Neural cell (in vitro differentiated cells): ENCODE data around the gene AANAT. TPM values are rescaled to one million over a fixed set of nuclear protein-coding genes. Genes with fewer than 3 reads are reported as not detected.

Source experiments
- H2AFZ ChIP-seq: fragments of 200-600, 300-800 bp; sonication (generic), shearing (Covaris generic); 2 replicates; pipeline ENCODE4 v1.6.0; 2014; ENCODE audit warnings: low read depth, mild to moderate bottlenecking, antibody characterized with exemption, low read length, moderate library complexity
- H3F3A ChIP-seq: fragments of 200-600 bp; shearing (Covaris generic); 2 replicates; pipeline ENCODE4 v1.6.1; 2016; ENCODE audit warnings: mild to moderate bottlenecking, moderate library complexity, mixed read lengths, antibody characterized with exemption, low read length; ENCODE audit not compliant: insufficient read depth, poor library complexity, severe bottlenecking
- H3K27ac ChIP-seq: fragments of 200-600, 300-800 bp; sonication (generic), shearing (Covaris generic); 2 replicates; pipeline ENCODE4 v1.5.1; 2014; ENCODE audit warnings: mild to moderate bottlenecking, low read length, moderate library complexity
- H3K27me3 ChIP-seq: fragments of 300-800, 200-600 bp; sonication (generic), shearing (Covaris generic); 2 replicates; pipeline ENCODE4 v1.6.0; 2014; ENCODE audit warnings: mild to moderate bottlenecking, low read depth, low read length, moderate library complexity; ENCODE audit not compliant: insufficient read depth
- H3K36me3 ChIP-seq: fragments of 300-800, 200-600 bp; sonication (generic), shearing (Covaris generic); 2 replicates; pipeline ENCODE4 v1.5.1; 2014; ENCODE audit warnings: mild to moderate bottlenecking, antibody characterized with exemption, low read length, moderate library complexity; ENCODE audit not compliant: insufficient read depth
- H3K4me2 ChIP-seq: fragments of 300-800, 200-600 bp; sonication (generic), shearing (Covaris generic); 2 replicates; pipeline ENCODE4 v1.6.0; 2014; ENCODE audit warnings: mild to moderate bottlenecking, low read length
- H3K4me3 ChIP-seq: fragments of 300-800, 200-600 bp; sonication (generic), shearing (Covaris generic); 2 replicates; pipeline ENCODE4 v1.5.1; 2014; ENCODE audit warnings: mild to moderate bottlenecking, low read length, moderate library complexity
- H3K79me2 ChIP-seq: fragments of 200-600 bp; shearing (Covaris generic); replicated peaks from 2 replicates; pipeline ENCODE4 v1.6.0; 2014; ENCODE audit warnings: mild to moderate bottlenecking, low read length, moderate library complexity; ENCODE audit not compliant: insufficient read depth
- H3K9ac ChIP-seq: fragments of 300-800, 200-600 bp; sonication (generic), shearing (Covaris generic); 2 replicates; pipeline ENCODE4 v1.6.1; 2016; ENCODE audit warnings: mild to moderate bottlenecking, low read length, mixed read lengths
- H3K9me2 ChIP-seq: fragments of 200-600 bp; shearing (Covaris generic); 2 replicates; pipeline ENCODE4 v1.6.1; 2016; ENCODE audit warnings: mild to moderate bottlenecking, low read length, mixed read lengths; ENCODE audit not compliant: insufficient read depth
- H3K9me3 ChIP-seq: fragments of 200-600, 300-800 bp; sonication (generic), shearing (Covaris generic); 2 replicates; pipeline ENCODE4 v1.6.1; 2016; ENCODE audit warnings: mild to moderate bottlenecking, mixed run types, low read length, moderate library complexity, mixed read lengths
- H4K20me1 ChIP-seq: fragments of 200-600 bp; shearing (Covaris generic); 2 replicates; pipeline ENCODE4 v1.6.1; 2016; ENCODE audit warnings: mild to moderate bottlenecking, mixed run types; ENCODE audit not compliant: insufficient read depth
- CTCF ChIP-seq: fragments of 450-650 bp; IDR thresholded peaks from 2 replicates; pipeline ENCODE4 v1.5.1; 2014; ENCODE audit warnings: antibody characterized with exemption, mild to moderate bottlenecking, moderate library complexity; ENCODE audit not compliant: poor library complexity, severe bottlenecking
- EP300 ChIP-seq: fragments of 450-650 bp; conservative IDR thresholded peaks from 2 replicates; pipeline ENCODE4 v1.6.1; 2014; ENCODE audit warnings: antibody characterized with exemption, mild to moderate bottlenecking, moderate library complexity; ENCODE audit not compliant: poor library complexity, severe bottlenecking
- EZH2 ChIP-seq: fragments of 200-600, 300-800 bp; shearing (Covaris generic), sonication (generic); IDR thresholded peaks from 2 replicates; pipeline ENCODE4 v1.6.1; 2014; ENCODE audit warnings: antibody characterized with exemption, low read length, borderline replicate concordance, mild to moderate bottlenecking; ENCODE audit not compliant: insufficient read depth, poor library complexity, severe bottlenecking
- MXI1 ChIP-seq: fragments of 450-650 bp; conservative IDR thresholded peaks from 2 replicates; pipeline ENCODE4 v1.6.1; 2014; ENCODE audit warnings: antibody characterized with exemption, mild to moderate bottlenecking; ENCODE audit not compliant: poor library complexity, severe bottlenecking
- POLR2AphosphoS5 ChIP-seq: IDR thresholded peaks from 2 replicates; pipeline ENCODE4 v1.6.1; 2012
- RAD21 ChIP-seq: fragments of 450-650 bp; conservative IDR thresholded peaks from 2 replicates; pipeline ENCODE4 v1.6.1; 2014; ENCODE audit warnings: antibody characterized with exemption, mild to moderate bottlenecking, moderate library complexity
- REST ChIP-seq: IDR thresholded peaks from 2 replicates; pipeline ENCODE4 v1.6.1; 2012; ENCODE audit warnings: borderline replicate concordance
- SMC3 ChIP-seq: fragments of 450-650 bp; conservative IDR thresholded peaks from 2 replicates; pipeline ENCODE4 v1.6.1; 2014; ENCODE audit warnings: antibody characterized with exemption, mild to moderate bottlenecking, moderate library complexity; ENCODE audit not compliant: poor library complexity
- TAF1 ChIP-seq: IDR thresholded peaks from 2 replicates; pipeline ENCODE4 v1.6.1; 2012; ENCODE audit warnings: low read depth
- polyA plus RNA-seq: library from polyadenylated mRNA; depleted of rRNA; stranded (reverse); fragments of >200 nt; gene quantifications from 2 replicates; pipeline ENCODE4 v1.2.3, GENCODE V29; 2014

AANAT gene
- polyA plus RNA-seq, 1 donor from 2014 or later = not detected

- no peak for TF ChIP-seq POLR2AphosphoS5
- no peak for TF ChIP-seq EZH2
- TF ChIP-seq CTCF = no peak
- TF ChIP-seq EP300 = no peak
- TF ChIP-seq SMC3 = no peak
- H3K79me2 ChIP-seq = peaks cover 78% of the 10 kb centered on the region
Observed at GRCh38 chr17:76442341-76443338, 24.8 kb upstream of the AANAT start.

GRCh38 chr17:76444518-76445311 is 22.7 kb upstream of the AANAT start:
- H4K20me1 ChIP-seq = peaks cover 6% of the 10 kb centered on the region
- peaks cover 80% of the 10 kb centered on the region for H3K79me2 ChIP-seq
- no peaks in the 10 kb centered on the region for H3K9me3 ChIP-seq
- peak overlapping the region; percentile 85 for H3K27ac ChIP-seq
- peak overlapping the region; percentile 76 for H3K4me2 ChIP-seq
- TF ChIP-seq POLR2AphosphoS5 = no peak
- no peak for TF ChIP-seq SMC3
- TF ChIP-seq RAD21 = no peak
- TF ChIP-seq EP300 = peak; percentile 34
- no peak for TF ChIP-seq TAF1
- H3K9ac ChIP-seq = peak overlapping the region; percentile 56
- H3K9me2 ChIP-seq = no peaks in the 10 kb centered on the region
- H2AFZ ChIP-seq = no peak overlapping the region
- peak overlapping the region; percentile 53 for H3K4me3 ChIP-seq
- no peaks in the 10 kb centered on the region for H3K36me3 ChIP-seq
- H3F3A ChIP-seq = no peaks in the 10 kb centered on the region
- no peaks in the 10 kb centered on the region for H3K27me3 ChIP-seq

More at GRCh38 chr17:76442341-76443338, 24.8 kb upstream of the AANAT start:
- Histone ChIP-seq H3K27me3 (no peaks in the 10 kb centered on the region), H3K9me3 (no peaks in the 10 kb centered on the region), H2AFZ (no peak overlapping the region), H3K4me3 (no peak overlapping the region), H3K27ac (no peak overlapping the region), H3K9me2 (no peaks in the 10 kb centered on the region), H3F3A (no peaks in the 10 kb centered on the region), H3K9ac (no peak overlapping the region), H3K4me2 (no peak overlapping the region), H3K36me3 (no peaks in the 10 kb centered on the region), H4K20me1 (peaks cover 1% of the 10 kb centered on the region)

GRCh38 chr17:76445697-76446448 is 21.5 kb upstream of the AANAT start:
- H2AFZ ChIP-seq = no peak overlapping the region
- H3K27ac ChIP-seq = peak overlapping the region; percentile 85
- no peaks in the 10 kb centered on the region for H3K36me3 ChIP-seq
- H3K9ac ChIP-seq = no peak overlapping the region
- no peak overlapping the region for H3K4me2 ChIP-seq
- H3K4me3 ChIP-seq = peak overlapping the region; percentile 53
- no peaks in the 10 kb centered on the region for H3F3A ChIP-seq
- H3K9me3 ChIP-seq = no peaks in the 10 kb centered on the region
- no peaks in the 10 kb centered on the region for H3K9me2 ChIP-seq
- peaks cover 79% of the 10 kb centered on the region for H3K79me2 ChIP-seq
- H4K20me1 ChIP-seq = peaks cover 6% of the 10 kb centered on the region
- no peaks in the 10 kb centered on the region for H3K27me3 ChIP-seq
- TF ChIP-seq RAD21 = no peak
- TF ChIP-seq EP300 = no peak
- TF ChIP-seq POLR2AphosphoS5 = no peak
- no peak for TF ChIP-seq CTCF
- no peak for TF ChIP-seq SMC3
- TF ChIP-seq TAF1 = no peak
- no peak for TF ChIP-seq MXI1
- TF ChIP-seq REST = no peak
